ENCODE measurements around the gene NDUFS7.

Gene NDUFS7

DNA sequence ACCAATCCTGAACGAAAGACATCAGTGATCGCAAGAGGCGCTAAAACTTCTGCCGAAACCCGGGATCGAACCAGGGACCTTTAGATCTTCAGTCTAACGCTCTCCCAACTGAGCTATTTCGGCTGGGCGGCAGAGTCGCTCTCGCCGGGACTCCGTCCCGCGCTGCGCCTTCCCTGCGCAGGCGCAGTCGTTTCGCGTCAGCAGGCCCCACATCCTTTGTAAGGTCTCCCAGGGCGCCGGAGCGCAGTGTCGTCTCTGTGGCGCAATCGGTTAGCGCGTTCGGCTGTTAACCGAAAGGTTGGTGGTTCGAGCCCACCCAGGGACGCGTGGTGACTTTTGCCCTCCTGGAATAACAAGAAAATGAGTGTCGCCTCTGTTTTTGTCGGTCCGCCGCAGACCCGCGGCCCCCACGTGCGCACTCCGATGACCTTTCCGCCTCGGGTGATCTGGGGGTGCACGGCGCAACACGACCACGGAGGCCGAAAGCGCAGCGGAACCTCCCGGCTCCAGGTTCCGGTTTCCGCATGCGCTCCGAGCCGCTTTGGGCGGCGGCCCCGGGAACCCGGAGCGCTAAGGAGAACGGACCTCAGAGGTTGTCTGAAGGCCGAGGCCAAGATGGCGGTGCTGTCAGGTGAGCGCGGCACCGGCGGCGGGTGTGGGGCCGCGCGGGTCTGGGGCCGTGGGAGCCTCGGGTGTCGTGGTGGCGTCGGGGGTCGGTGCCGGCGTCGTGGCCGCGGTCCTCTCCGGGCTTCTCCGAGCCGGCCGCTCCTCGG lies at the start of gene NDUFS7:
Gene NDUFS7, plus strand, starts transcription at position 596 of the 773 bp plus-strand sequence. Its CDS starts 20 bp downstream, at position 616.
- in situ Hi-C loops (cut with MboI; ENCODE audit: low sequenced_read_pairs): no loop called here

DNA sequence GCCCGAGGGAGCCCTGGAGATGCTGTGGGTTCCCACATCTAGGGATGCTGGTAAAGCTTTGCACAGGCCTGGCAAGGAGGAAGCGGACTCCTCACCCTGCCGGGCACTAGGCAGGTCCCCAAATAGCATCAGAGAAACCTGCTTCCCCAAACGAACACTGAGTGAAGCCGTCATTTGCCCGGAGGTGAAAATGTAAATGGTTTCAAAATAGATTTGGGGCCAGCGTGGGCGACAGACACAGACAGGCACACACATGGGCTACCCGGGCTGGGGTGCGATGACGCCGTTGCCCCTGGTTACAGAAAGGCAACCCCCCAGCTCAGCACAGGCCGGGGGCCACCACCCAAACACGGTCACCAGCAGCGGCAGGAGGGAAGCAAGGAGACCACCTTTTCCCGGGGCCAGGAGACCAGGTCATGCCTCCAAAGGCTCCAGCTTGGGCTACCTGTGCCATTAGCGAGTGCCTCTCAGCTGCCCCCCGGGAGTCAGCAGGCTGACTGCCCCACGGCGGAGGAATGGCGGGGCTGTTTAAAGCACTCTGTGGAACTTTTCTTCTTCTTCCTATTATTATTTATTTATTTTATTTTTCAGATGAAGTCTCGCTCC lies 47.5 kb upstream of the NDUFS7 start:
- in situ Hi-C loops (cut with MboI; ENCODE audit: low sequenced_read_pairs): no loop called here

DNA sequence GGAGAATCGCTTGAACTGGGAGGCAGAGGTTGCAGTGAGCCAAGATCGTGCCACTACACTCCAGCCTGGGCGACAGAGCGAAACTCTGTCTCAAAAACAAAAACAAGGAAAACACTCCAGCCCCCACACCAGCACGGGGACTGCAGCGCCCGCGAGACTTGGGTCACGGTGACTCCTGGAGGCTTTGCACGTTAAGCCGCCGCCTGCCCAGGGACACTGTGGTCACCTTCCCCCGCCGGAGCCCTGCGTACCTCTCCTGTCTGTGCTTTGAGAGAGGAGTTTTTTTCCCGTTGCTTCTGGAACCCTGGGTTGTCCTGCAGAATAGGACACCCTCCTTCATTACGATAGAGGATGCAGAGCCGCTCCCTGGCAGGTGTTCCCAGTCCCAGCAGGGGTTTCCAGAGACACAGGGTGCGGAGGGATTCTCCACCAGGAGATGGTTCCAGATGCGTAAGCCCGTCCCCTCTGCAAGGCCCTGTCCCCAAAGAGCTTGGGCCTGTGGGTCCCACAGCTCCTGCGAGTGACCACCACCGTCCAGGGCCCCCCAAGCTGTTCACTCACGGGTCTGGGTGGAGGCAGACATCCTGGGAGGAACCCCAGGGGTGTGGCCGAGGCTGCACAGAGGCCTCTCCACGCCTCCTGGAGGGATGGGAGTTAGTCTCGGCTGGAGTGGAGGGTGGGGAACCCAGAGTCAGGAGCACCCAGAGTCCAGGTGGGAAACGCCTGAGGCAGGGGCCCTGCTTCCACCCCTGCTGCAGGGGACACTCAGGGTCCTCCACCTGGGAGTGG lies 42.8 kb upstream of the NDUFS7 start:
- in situ Hi-C loops (cut with MboI; ENCODE audit: low sequenced_read_pairs): no loop called here

DNA sequence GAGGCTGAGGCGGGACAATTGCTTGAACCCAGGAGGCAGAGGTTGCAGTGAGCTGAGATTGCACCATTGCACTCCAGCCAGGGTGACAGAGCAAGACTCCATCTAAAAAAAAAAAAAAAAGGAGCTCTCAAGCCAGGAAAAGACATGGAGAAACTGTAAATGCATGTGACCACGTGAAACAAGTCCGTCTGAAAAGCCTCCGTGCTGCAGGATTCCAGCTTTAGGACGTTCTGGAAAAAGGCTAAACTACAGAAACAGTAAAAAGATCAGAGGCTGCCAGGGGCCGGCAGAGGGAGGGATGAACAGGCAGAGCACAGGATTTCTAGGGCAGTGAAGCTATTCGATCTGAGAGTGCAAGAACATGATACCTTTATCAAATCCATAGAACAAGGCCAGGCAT lies 40.7 kb upstream of the NDUFS7 start:
- in situ Hi-C loops (cut with MboI; ENCODE audit: low sequenced_read_pairs): no loop called here

DNA sequence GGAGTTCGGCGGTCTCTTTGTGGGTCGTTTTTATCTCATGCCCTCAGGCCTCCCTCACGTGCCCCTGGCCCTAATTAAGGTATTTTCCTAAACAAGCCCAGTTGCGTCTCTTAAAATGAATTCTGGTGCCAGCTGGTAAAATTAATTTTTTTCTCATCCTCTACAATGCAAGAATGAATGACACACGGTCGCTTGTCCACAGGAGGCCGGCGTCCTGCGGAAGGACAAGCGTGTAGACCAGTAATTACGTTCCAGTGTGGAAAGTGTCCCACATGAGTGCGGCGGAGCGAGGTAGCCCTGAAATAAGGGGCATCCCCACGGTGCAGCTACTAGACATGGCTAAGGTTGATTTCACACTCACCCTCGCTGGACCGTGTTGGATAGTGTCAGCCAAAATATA lies 34.5 kb upstream of the NDUFS7 start:
- in situ Hi-C loops (cut with MboI; ENCODE audit: low sequenced_read_pairs): no loop called here

DNA sequence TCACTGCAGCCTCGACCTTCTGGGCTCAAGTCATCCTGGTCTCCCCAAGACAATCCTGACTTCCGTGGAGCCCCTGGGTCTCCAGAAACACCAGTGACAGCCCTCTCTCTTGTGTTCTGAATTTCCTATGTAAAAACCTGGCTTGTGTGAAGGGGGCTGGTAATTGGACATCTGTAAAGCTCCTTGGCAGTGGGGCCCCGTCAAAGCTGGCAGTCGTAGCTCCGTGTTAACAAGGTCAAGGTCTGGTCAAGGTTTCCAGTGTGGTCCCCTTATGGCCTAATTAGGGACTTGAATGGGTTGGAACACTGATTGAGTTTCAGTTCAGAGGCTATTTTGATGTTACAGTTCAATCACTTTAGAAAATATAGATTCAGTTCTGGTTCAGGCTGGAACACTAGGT lies 32.8 kb upstream of the NDUFS7 start:
- in situ Hi-C loops (cut with MboI; ENCODE audit: low sequenced_read_pairs): no loop called here

DNA sequence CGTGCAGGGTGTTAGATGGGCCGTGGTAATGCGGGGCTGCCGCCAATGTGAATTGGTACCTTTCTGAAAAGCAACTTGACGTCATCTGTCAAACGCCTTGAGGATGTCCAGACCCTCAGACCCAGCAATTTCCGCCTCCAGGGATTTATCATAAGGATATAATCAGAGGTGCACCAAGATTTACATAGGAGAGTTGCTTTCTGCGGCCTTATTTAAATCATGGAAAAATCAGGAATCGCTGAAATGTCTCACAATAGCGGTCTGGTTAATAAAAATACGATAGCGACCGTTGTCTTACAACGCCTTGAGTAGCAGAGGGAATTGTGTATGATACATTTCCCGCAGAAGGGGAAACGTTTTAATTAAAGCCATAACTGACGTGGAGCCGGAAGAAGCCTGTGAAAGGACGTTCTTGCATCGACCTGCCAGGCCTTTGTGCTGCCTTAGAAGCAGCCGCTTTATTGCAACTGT lies 32.3 kb upstream of the NDUFS7 start:
- in situ Hi-C loops (cut with MboI; ENCODE audit: low sequenced_read_pairs): no loop called here

DNA sequence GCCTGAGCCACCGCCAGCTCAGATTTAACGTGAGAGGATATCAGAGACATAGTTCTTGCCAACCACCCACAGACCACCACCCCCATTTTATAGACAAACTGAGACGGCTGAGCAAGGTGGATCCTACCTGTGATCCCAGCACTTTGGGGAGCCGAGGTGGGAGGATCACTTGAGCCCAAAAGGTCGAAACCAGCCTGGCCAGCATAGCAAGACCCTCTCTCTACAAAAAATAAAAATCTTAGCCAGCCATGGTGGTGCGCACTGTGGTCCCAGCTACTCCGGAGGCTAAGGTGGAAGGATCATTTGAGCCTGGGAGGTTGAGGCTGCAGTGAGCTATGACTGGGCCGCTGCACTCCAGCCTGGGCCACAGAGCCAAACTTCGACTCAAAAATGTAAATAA lies 30.6 kb upstream of the NDUFS7 start:
- in situ Hi-C loops (cut with MboI; ENCODE audit: low sequenced_read_pairs): no loop called here

DNA sequence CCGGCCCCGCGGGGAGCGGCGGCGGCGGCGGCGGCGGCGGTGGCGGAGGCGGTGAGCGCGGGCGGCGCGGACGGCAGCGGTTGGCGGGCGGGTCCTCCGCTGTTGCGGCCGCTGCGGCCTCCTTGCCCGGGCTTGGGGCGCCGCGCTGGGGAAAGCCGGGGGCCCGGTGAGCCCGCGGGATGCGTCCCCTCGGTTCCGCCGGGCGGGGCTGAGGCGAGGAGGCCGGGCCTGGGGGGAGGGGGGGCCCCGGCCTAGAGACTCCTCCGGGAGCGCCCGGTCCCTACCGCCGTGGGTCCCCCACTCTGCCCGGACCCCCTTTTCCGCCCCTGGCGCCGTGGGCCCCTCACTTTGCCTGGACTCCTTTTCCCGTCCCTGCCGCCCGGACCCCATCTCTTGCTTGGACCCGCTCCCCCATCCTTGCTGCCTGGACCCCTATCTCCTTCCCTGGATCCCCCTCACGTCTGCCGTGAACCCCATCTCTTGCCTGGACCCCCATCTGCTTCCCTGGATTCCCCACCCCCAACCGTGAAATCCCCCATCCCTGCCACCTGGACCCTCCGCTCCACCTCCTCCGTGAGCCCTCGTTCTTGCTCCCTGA lies 28.6 kb upstream of the NDUFS7 start:
- in situ Hi-C loops (cut with MboI; ENCODE audit: low sequenced_read_pairs): no loop called here

DNA sequence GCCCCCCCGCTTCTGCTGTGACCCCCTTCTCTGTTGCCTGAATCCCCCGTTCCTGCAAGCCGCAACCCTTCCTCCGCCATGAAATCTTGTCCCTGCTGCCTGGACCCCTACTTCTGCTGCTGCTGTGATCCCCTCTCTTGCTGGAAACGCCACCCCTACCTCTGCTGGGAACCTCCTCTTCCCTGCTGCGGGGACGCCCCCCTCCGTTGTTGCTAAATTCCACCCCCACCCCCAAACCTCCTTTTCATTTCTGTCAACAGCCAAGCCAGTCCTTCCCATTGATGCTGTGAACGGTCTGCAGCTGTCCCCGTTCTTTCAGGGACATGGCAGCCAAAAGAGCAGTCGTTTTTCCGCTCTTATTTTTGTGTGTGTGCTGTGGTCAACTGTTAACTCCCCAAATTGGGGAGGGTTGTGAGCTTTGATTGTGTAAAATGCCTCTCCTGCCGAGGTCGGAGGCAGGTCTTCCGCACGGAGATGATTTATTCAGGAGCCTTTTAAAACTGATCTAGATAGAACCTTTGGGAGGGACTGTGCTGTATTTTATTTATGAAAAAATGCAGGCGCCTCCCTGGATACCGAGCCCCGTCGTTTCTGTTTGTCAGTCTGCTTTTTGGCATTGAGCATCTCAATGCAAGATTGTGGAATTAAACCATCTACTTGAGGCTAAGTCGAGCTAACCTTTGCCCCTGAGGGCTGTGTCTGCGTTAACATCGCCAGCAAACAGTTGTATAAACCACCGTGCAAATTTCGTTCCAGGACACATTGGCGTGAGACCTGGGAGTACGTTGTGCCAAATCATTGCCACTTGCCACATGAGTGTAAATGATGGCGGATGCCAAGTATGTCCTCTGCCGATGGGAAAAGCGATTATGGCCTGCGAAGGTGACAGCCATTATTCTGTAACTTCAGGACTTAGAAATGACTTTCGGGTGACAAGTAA lies 27.9 kb upstream of the NDUFS7 start:
- in situ Hi-C loops (cut with MboI; ENCODE audit: low sequenced_read_pairs): no loop called here

DNA sequence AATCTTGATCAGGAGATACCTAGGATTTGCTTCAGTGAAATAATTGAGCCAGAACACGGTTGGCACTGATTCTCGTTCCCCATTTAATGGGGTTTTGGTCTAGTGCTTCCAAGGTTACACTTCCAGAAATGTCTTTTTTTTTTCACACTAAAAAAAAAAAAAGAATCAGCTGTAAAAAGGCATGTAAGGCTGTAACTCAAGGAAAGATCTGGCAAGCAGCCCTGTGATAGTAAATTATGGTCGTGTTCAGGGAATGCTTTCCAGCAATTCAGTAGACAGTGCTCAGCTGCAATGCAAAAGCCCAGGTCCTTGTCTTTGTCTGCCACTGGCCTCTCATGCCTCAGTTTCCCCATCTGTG lies 27.2 kb upstream of the NDUFS7 start:
- in situ Hi-C loops (cut with MboI; ENCODE audit: low sequenced_read_pairs): no loop called here

DNA sequence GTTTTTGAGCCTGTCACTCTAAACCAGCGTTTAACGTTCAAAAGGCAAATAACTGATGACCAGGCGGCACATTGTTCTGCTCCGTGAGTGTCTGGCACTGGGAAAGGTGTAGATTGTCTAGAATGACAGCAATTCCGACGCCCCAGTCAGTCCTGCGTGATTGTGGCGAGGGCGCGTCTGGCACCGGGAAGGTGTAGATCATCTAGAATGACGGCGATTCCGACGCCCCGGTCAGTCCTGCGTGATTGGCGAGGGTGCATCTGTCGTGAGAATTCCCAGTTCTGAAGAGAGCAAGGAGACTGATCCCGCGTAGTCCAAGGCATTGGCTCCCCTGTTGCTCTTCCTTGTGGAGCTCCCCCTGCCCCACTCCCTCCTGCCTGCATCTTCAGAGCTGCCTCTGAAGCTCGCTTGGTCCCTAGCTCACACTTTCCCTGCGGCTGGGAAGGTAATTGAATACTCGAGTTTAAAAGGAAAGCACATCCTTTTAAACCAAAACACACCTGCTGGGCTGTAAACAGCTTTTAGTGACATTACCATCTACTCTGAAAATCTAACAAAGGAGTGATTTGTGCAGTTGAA lies 26.1 kb upstream of the NDUFS7 start:
- in situ Hi-C loops (cut with MboI; ENCODE audit: low sequenced_read_pairs): no loop called here

DNA sequence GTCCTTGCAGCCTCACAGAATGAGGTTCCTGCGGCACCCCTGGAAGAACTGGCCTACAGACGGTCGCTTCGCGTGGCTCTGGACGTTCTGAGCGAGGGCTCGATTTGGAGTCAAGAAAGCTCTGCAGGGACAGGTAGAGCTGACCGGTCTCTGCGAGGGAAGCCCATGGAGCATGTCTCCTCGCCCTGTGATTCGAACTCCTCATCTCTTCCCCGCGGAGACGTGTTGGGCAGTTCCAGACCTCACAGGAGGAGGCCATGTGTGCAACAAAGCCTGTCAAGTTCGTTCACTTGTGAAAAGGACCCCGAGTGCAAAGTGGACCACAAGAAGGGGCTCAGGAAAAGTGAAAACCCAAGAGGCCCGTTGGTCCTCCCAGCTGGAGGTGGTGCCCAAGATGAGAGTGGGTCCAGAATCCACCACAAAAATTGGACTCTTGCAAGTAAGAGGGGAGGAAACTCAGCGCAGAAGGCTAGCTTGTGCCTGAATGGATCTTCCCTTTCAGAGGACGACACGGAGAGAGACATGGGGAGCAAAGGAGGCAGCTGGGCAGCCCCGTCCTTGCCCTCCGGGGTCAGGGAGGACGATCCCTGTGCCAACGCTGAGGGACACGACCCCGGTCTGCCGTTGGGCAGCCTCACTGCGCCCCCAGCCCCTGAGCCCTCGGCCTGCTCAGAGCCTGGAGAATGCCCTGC lies 23.4 kb upstream of the NDUFS7 start:
- in situ Hi-C loops (cut with MboI; ENCODE audit: low sequenced_read_pairs): no loop called here

DNA sequence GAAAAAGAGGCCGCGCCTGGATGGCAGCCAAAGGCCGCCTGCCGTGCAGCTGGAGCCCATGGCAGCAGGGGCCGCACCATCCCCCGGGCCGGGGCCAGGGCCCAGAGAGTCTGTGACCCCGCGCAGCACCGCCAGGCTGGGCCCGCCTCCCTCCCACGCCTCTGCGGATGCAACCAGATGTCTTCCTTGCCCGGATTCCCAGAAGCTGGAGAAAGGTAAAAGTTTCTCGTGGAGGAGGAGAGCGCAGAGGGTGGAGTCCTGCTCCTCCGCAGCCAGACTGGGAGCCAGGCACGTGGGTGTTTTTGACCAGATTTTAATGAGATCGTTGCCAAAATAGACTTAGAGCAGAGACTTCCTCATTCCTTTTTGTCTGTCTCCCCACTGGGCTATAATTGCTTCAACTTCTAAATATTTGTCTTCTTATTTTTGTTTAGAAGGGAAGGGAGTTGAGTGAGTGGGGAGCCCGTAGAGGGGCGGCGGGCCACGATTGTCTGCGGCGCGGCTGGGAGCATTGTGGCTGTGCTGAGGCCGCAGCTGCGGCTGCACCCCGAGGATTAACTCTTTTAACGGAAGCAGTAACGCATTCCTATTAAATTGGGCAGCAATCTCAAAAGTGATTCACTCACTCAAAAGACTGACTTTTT lies 22.8 kb upstream of the NDUFS7 start:
- in situ Hi-C loops (cut with MboI; ENCODE audit: low sequenced_read_pairs): no loop called here

DNA sequence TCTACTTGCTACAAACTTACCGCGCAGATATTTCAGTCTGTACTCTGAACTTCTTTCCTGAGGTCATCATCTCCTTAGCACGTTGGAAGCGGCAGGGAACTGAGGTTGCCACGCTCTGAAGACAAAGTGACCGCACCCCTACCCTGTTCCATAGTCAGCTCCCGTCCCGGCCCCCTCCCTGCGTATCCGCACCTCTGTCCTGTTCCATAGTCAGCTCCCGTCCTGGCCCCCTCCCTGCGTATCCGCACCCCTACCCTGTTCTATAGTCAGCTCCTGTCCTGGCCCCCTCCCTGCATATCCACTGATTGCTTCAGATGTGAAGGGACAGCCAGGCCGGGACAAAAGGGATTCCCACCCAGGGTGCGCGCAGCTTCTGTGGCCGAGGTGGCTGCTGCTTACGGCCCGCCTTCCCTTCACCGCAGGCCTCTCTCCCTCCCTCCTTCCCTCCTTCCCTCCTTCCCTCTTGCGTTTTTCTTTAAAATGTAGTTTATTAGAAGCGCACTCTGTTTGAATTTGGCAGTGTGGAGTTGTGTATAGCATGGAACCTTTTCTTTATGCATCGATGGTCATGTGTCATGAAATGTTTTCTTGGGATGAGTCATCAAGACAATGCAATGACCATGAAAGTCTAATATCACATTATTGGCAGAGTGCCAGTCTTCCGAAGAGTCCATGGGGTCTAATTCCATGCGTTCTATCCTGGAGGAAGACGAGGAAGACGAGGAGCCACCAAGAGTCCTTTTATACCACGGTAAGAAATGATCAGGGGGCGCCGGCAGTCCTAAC lies 21.9 kb upstream of the NDUFS7 start:
- in situ Hi-C loops (cut with MboI; ENCODE audit: low sequenced_read_pairs): no loop called here

DNA sequence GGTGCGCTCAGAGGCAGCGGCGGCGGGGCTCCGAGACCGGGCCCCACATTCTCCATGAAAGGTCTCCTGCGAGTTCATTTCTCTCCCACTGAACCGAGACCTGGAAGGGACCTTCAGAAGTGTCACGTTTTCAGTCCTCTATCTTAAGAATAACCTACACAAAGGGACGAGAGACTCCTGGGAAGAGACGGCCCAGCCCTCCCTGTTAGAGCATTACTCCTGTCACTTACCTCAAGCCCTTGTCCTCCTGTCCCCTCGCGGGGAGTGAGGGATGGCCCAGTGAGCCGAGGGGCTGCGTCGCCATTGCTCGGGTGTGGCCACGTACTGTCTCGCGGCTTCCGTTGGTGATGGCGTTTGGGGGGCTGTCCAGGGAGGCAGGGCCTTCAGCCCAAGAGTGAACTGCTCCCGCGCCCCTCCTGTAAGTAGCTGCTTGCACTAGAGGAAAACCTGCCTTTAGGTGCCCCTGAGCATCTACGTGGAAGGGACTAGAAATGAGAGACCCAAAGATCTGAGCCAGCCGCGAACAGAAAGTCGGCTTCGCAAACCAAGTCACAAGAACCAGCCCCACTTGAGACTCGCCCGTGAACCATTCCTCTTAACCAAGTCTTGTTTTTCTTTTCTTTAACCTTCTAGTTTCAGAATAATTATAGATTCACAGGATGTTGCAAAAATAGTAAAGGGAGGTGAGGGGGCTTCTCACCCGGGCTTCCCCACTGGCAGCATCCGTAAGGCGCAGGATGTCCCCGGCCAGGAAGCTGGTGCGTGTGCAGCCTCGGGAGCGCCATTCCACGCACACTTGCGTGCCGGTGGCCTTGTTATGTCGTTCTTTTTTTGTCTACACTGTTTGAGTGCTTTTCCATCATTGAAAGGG lies 21.1 kb upstream of the NDUFS7 start:
- in situ Hi-C loops (cut with MboI; ENCODE audit: low sequenced_read_pairs): no loop called here

DNA sequence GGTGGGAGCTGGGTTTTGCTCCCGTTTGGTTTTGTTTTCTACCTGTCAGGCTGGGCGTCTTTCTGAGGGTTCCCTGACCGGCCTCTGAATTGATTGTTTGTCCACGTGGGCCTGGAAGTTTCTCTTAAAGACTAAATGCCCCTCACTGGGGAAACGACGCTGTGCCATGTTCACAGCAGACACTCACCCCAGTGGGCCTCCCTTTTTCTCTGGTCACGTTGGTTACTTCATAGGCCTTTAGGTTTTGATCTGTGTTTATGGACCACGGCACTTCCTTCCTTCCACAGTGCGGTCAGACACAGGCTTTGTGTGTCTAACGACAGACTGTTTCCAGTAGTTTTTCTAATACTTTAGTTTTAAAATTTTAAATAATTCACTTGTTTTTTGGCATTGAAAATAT lies 20.1 kb upstream of the NDUFS7 start:
- in situ Hi-C loops (cut with MboI; ENCODE audit: low sequenced_read_pairs): no loop called here

All from HL-60/S4 treated with retinoic acid at 250 ng/mL for 4 days and 3 days (cell line).